GM12865 (cell line): ENCODE results near the gene COMMD3.

ENCODE experiments used
- DNase-seq: peaks from one replicate; pipeline ENCODE4 v3.0.0; 2010; ENCODE audit warnings: low read depth
- H3K4me3 ChIP-seq: 2 replicates; pipeline ENCODE4 v1.5.1; 2011; ENCODE audit warnings: mild to moderate bottlenecking, low read depth, low read length, control low read depth
- TF ChIP-seq, protein P1 (sequence below): IDR thresholded peaks from 2 replicates; pipeline ENCODE4 v1.5.1; 2011; ENCODE audit warnings: low read length, control low read depth, low read depth, inconsistent platforms; ENCODE audit not compliant: insufficient read depth; ENCODE audit errors: missing control alignments

COMMD3 gene

GRCh38 chr10:22338931-22339330, 22.7 kb downstream of the COMMD3 start:
- TF ChIP-seq, protein P1, sequence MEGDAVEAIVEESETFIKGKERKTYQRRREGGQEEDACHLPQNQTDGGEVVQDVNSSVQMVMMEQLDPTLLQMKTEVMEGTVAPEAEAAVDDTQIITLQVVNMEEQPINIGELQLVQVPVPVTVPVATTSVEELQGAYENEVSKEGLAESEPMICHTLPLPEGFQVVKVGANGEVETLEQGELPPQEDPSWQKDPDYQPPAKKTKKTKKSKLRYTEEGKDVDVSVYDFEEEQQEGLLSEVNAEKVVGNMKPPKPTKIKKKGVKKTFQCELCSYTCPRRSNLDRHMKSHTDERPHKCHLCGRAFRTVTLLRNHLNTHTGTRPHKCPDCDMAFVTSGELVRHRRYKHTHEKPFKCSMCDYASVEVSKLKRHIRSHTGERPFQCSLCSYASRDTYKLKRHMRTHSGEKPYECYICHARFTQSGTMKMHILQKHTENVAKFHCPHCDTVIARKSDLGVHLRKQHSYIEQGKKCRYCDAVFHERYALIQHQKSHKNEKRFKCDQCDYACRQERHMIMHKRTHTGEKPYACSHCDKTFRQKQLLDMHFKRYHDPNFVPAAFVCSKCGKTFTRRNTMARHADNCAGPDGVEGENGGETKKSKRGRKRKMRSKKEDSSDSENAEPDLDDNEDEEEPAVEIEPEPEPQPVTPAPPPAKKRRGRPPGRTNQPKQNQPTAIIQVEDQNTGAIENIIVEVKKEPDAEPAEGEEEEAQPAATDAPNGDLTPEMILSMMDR: no peak
- no peak for DNase-seq
- no peak overlapping the region for H3K4me3 ChIP-seq

- TF ChIP-seq, protein P1: no peak
- H3K4me3 ChIP-seq: peak overlapping the region; percentile 93
- no peak for DNase-seq
Observed at GRCh38 chr10:22339761-22340328, 23.7 kb downstream of the COMMD3 start.

DNA sequence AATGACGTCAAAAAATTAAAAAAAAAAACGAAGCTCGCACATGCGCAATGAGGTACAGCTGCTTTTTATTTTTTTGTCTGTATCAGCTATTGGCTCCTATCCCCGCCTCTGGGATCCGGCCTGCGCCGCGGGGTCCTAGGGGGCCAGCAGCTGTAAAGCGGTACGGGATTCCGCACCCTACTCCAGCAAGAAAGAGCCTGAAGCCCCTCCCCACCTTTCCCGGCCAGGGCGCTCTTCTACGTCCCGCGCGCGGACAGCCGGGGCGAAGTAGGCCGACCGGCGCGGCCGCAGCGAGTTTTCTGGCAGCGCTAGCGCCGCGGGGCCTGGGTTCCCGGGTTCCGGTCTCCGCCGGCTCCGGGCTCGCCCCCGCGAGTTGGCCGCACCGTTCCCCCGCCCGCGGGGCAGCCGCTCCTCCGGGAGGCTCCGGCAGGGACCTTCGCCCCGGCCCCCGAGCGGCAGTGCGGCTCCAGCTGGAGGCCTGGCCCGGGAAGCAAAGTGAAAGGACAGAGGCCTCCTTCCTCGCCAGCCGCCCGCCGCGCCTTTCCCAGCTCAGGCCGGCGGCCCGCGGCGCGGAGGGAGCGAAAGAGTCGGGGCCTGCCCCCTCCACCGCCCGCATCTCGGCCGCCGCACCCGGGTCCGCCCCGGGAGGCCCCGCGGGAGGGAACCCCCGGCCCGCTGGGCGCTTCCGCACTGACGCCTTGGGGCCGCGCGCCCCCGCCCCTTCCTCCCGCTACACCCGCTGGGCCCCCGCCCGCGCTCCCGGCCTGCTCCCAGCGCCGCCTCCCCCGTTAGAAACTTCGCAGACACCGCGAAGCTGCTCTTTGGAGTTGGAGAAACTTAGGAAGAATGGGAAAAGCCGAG, 24.4 kb downstream of the COMMD3 start:
- peak; percentile 87 for DNase-seq
- TF ChIP-seq, protein P1: no peak
- peak overlapping the region; percentile 93 for H3K4me3 ChIP-seq

DNA sequence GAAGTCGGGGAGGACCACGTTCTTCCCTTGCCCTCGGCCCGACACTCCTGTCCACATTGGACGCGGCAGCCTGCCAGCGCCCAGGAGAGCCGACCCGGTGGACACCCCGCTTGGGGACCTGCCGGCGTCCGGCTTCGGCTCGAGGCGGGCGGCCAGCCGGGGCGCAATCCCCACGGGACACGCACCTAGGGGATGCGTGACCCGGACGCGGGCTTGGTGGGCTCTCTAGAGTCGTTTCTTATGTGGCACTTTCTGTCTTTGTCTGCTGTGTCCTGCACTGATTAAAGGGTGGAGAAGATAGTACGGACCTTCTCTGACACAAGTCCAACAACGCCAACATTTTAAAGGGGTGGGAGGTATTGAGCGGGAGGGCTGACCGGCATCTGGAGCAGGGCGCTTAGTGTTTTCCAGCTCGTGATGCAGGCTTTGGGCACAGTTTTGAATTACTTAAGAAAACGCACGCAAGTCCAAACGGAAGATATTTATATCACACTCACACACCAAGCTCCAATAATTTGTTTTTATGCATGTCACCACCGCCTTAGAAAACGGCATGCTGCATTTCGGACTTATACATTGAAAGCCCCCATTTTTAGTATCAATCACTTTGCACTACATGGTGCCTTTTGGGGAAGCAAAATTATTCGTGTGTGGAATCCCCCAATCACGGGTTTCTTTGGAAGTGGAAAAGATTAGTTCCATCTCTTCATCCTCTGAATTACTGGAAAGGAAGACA, 25.2 kb downstream of the COMMD3 start:
- H3K4me3 ChIP-seq: peak overlapping the region; percentile 93
- DNase-seq: peak; percentile 43
- TF ChIP-seq, protein P1: no peak

DNA sequence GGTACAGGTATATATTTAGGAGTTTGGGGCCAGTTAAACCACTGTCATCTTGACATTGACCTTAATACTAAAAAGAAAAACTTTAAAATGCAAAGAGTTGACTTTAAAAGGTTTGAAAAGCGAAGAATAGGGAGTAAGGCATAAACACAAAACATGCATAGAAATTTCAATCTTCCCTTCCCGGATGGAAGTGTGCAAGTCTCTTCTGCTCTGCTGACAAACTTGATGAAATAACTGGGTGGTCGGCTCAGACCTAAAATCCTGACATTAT, 25.7 kb downstream of the COMMD3 start:
- H3K4me3 ChIP-seq: no peak overlapping the region
- DNase-seq: no peak
- TF ChIP-seq, protein P1: no peak

DNA sequence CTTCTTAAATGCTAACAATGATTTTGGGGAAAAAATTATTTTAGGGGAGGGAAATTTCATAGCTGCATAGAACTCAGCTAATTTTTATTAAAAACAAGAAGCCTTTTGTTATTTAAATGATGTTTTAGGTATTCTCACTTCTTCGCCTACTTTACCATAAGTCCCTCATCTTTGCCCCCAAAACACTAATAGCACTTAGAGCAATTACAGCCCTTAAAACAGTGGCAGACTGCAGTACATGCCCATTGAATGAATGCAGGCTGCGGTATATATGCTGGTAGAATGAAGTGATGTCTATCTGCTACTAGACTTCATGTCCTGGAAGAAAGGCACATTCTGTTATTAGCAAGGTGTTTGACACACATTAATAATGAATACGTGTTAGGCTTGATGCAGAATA, 26.2 kb downstream of the COMMD3 start:
- DNase-seq: no peak
- no peak overlapping the region for H3K4me3 ChIP-seq
- TF ChIP-seq, protein P1: no peak
